ENCODE results near the gene MDC1. TPM values are rescaled to one million over a fixed set of nuclear protein-coding genes. Genes with fewer than 3 reads are reported as not detected.
A peak's percentile ranks its signal among the peaks of the same experiment; 100 is the strongest.

MDC1 gene
- polyA plus RNA-seq, 1 experiment: 7.5 TPM

- ChIA-PET POLR2A (interaction anchor here (0.6 kb wide), 1 partner anchor 774 kb away, joined by 7 read pairs; no protein-coding TSS in a partner anchor), CTCF (interaction anchor here (1.4 kb wide), 1 partner anchor 14 kb away, joined by 5 read pairs; no protein-coding TSS in a partner anchor)
- H3K4me3 ChIP-seq (ENCODE audit: low read depth, low read length): no peak overlapping the region
- DNase-seq (ENCODE audit: low read depth): no peak
- H3K27me3 ChIP-seq (ENCODE audit: control insufficient read depth, insufficient read depth, low read length): no peaks in the 10 kb centered on the region
- no peak for TF ChIP-seq CTCF (IDR thresholded peaks at IDR 0.05; ENCODE audit: insufficient read depth, low read depth, low read length)
- H3K36me3 ChIP-seq (ENCODE audit: control insufficient read depth, insufficient read depth, low read length): no peaks in the 10 kb centered on the region
Observed at GRCh38 chr6:30754631-30755030, 37.5 kb upstream of the MDC1 start.

GRCh38 chr6:30752157-30752927 is 35.3 kb upstream of the MDC1 start:
- Histone ChIP-seq H3K4me3 (ENCODE audit: low read depth, low read length) (no peak overlapping the region), H3K27me3 (ENCODE audit: control insufficient read depth, insufficient read depth, low read length) (no peaks in the 10 kb centered on the region), H3K36me3 (ENCODE audit: control insufficient read depth, insufficient read depth, low read length) (no peaks in the 10 kb centered on the region)
- peak; percentile 25; the same call in 1 of the 2 replicates for TF ChIP-seq CTCF (IDR thresholded peaks at IDR 0.05; ENCODE audit: insufficient read depth, low read depth, low read length)
- ChIA-PET CTCF (interaction anchor here (0.5 to 2.0 kb wide), 8 partner anchors 9 to 126 kb away, joined by 3 to 7 read pairs (median 4); no protein-coding TSS in a partner anchor), POLR2A (interaction anchor here (0.8 to 1.2 kb wide), 5 partner anchors 8 to 68 kb away, joined by 3 to 6 read pairs (median 5); partner anchors contain the start of genes FLOT1 and IER3)
- peak; percentile 100 for DNase-seq (ENCODE audit: low read depth)

GRCh38 chr6:30750379-30750668 is 33.2 kb upstream of the MDC1 start:
- POLR2A ChIA-PET: no interaction called here
- CTCF ChIA-PET: interaction anchor here (1.0 to 2.0 kb wide), 3 partner anchors 19 to 69 kb away, joined by 3 to 7 read pairs (median 6); no protein-coding TSS in a partner anchor
- H3K4me3 ChIP-seq (ENCODE audit: low read depth, low read length): no peak overlapping the region

GRCh38 chr6:30749554-30750378 is 32.7 kb upstream of the MDC1 start:
- no peak for TF ChIP-seq CTCF (IDR thresholded peaks at IDR 0.05; ENCODE audit: insufficient read depth, low read depth, low read length)
- POLR2A ChIA-PET: interaction anchor here (0.6 kb wide), 1 partner anchor 150 kb away, joined by 27 read pairs; no protein-coding TSS in a partner anchor
- Histone ChIP-seq H3K27me3 (ENCODE audit: control insufficient read depth, insufficient read depth, low read length) (no peaks in the 10 kb centered on the region), H3K4me3 (ENCODE audit: low read depth, low read length) (no peak overlapping the region), H3K36me3 (ENCODE audit: control insufficient read depth, insufficient read depth, low read length) (no peaks in the 10 kb centered on the region)
- DNase-seq (ENCODE audit: low read depth): no peak
- CTCF ChIA-PET: interaction anchor here (0.8 to 2.0 kb wide), 5 partner anchors 19 to 79 kb away, joined by 3 to 7 read pairs (median 5); no protein-coding TSS in a partner anchor

More at GRCh38 chr6:30750379-30750668, 33.2 kb upstream of the MDC1 start:
- no peaks in the 10 kb centered on the region for H3K36me3 ChIP-seq (ENCODE audit: control insufficient read depth, insufficient read depth, low read length)
- no peak for DNase-seq (ENCODE audit: low read depth)
- TF ChIP-seq CTCF (IDR thresholded peaks at IDR 0.05; ENCODE audit: insufficient read depth, low read depth, low read length): no peak
- no peaks in the 10 kb centered on the region for H3K27me3 ChIP-seq (ENCODE audit: control insufficient read depth, insufficient read depth, low read length)
